WERI-Rb-1 (cell line): ENCODE measurements around the gene SNTA1.
A peak's percentile ranks its signal among the peaks of the same experiment; 100 is the strongest.

Experiments used
- DNase-seq: peaks from one replicate; pipeline ENCODE4 v3.0.0-alpha.2; 2020
- H3K27ac ChIP-seq: fragments of 250-450 bp; sonication (Bioruptor Pico); 2 replicates; pipeline ENCODE4 v1.5.1; 2020; ENCODE audit warnings: mild to moderate bottlenecking, moderate library complexity
- H3K27me3 ChIP-seq: fragments of 250-450 bp; sonication (Bioruptor Pico); 2 replicates; pipeline ENCODE4 v1.5.1; 2021; ENCODE audit warnings: mild to moderate bottlenecking, low read depth, moderate library complexity; ENCODE audit not compliant: insufficient read depth, severe bottlenecking
- H3K36me3 ChIP-seq: fragments of 250-450 bp; sonication (Bioruptor Pico); 2 replicates; pipeline ENCODE4 v1.5.1; 2020; ENCODE audit warnings: mild to moderate bottlenecking, moderate library complexity
- H3K4me3 ChIP-seq: 2 replicates; pipeline ENCODE4 v1.5.1; 2011; ENCODE audit warnings: low read depth, mild to moderate bottlenecking, control low read depth, low read length
- H3K9me3 ChIP-seq: fragments of 250-450 bp; sonication (Bioruptor Pico); 2 replicates; pipeline ENCODE4 v1.5.1; 2021; ENCODE audit warnings: mild to moderate bottlenecking, moderate library complexity; ENCODE audit not compliant: severe bottlenecking
- CTCF ChIP-seq: IDR thresholded peaks from 2 replicates; pipeline ENCODE4 v1.5.1; 2011; ENCODE audit warnings: low read depth, mild to moderate bottlenecking, control low read depth, inconsistent platforms, low read length

SNTA1 gene

GRCh38 chr20:33370291-33370690, 73.3 kb downstream of the SNTA1 start:
- H3K9me3 ChIP-seq, result no peaks in the 10 kb centered on the region
- no peak overlapping the region for H3K4me3 ChIP-seq
- H3K27ac ChIP-seq, result 0 out of 2 replicates have a peak overlapping the region, but pooled peaks have one; percentile 14
- no peak for DNase-seq
- peaks cover 61% of the 10 kb centered on the region for H3K36me3 ChIP-seq
- H3K27me3 ChIP-seq, result no peaks in the 10 kb centered on the region
- TF ChIP-seq CTCF, result no peak

- H3K9me3 ChIP-seq, result no peaks in the 10 kb centered on the region
- H3K36me3 ChIP-seq, result peaks cover 63% of the 10 kb centered on the region
- DNase-seq, result no peak
- no peak overlapping the region for H3K27ac ChIP-seq
- H3K4me3 ChIP-seq, result no peak overlapping the region
- H3K27me3 ChIP-seq, result no peaks in the 10 kb centered on the region
- TF ChIP-seq CTCF, result no peak
These were observed 80.7 kb downstream of the SNTA1 start for GRCh38 chr20:33362898-33363297.

GRCh38 chr20:33359399-33360261, 83.9 kb downstream of the SNTA1 start:
- Histone ChIP-seq H3K9me3 (no peaks in the 10 kb centered on the region), H3K4me3 (no peak overlapping the region), H3K36me3 (peaks cover 35% of the 10 kb centered on the region), H3K27me3 (no peaks in the 10 kb centered on the region), H3K27ac (no peak overlapping the region)
- no peak for DNase-seq
- no peak for TF ChIP-seq CTCF
